Ovary (tissue), 3 donors: Measurements from ENCODE around the gene WBP2.

Experiments
- EP300 ChIP-seq: sonication (generic); formaldehyde crosslinking; IDR thresholded peaks from one replicate; pipeline ENCODE4 v1.6.1; 2017; ENCODE audit warnings: antibody characterized with exemption
- POLR2A ChIP-seq: fragments of 450-650 bp; IDR thresholded peaks from one replicate; pipeline ENCODE4 v1.6.1; 2017; ENCODE audit warnings: antibody characterized with exemption, mild to moderate bottlenecking, moderate library complexity
- TF ChIP-seq, protein P1 (sequence below), 3 donors: fragments of 450-650 bp in 2 of 3; fragments of 200-600 bp in 1 of 3; IDR thresholded peaks; one replicate each; pipeline versions ENCODE4 v1.5.1 to v1.8.0; 2016 to 2022; ENCODE audit warnings: antibody characterized with exemption in 3 of 3, mild to moderate bottlenecking in 1 of 3
- donor health status: DM: no; HTN: no; CAD: no.

DNA sequence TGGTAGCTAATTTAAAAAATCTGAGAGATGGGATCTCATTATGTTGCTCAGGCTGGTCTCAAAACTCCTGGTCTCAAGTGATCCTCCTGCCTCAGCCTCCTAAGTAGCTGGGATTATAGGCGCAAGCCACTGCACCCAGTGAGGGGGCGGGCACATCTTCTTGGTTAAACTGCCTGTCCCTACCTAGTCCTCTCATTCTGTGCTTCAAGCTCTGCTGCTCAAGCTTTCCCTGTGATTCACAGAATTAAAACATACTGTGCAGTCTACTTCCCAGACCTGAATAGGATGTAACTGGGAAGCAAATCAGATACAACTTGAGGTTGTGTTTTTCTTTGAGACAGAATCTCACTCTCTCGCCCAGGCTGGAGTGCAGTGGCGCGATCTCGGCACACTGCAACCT lies 47.3 kb upstream of the WBP2 start:
- TF ChIP-seq, protein P1, sequence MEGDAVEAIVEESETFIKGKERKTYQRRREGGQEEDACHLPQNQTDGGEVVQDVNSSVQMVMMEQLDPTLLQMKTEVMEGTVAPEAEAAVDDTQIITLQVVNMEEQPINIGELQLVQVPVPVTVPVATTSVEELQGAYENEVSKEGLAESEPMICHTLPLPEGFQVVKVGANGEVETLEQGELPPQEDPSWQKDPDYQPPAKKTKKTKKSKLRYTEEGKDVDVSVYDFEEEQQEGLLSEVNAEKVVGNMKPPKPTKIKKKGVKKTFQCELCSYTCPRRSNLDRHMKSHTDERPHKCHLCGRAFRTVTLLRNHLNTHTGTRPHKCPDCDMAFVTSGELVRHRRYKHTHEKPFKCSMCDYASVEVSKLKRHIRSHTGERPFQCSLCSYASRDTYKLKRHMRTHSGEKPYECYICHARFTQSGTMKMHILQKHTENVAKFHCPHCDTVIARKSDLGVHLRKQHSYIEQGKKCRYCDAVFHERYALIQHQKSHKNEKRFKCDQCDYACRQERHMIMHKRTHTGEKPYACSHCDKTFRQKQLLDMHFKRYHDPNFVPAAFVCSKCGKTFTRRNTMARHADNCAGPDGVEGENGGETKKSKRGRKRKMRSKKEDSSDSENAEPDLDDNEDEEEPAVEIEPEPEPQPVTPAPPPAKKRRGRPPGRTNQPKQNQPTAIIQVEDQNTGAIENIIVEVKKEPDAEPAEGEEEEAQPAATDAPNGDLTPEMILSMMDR (IDR thresholded peaks at IDR 0.05): no peak
- no peak for TF ChIP-seq EP300
- TF ChIP-seq POLR2A: no peak
